IPS-18a (cell line): Measurements from ENCODE around the gene ZNF785.

ENCODE experiments used
- H3K27ac ChIP-seq: one replicate; pipeline ENCODE4 v1.5.1; 2013; ENCODE audit warnings: low read length
- H3K27me3 ChIP-seq: one replicate; pipeline ENCODE4 v1.6.1; 2013; ENCODE audit warnings: mild to moderate bottlenecking, low read length; ENCODE audit not compliant: control insufficient read depth, insufficient read depth
- H3K36me3 ChIP-seq: one replicate; pipeline ENCODE4 v1.6.1; 2013; ENCODE audit warnings: low read depth, low read length; ENCODE audit not compliant: control insufficient read depth
- H3K4me1 ChIP-seq: one replicate; pipeline ENCODE4 v1.6.1; 2013; ENCODE audit warnings: low read depth, low read length; ENCODE audit not compliant: control insufficient read depth
- H3K4me3 ChIP-seq: one replicate; pipeline ENCODE4 v1.5.1; 2013; ENCODE audit warnings: low read length
- H3K9ac ChIP-seq: one replicate; pipeline ENCODE4 v1.6.1; 2013; ENCODE audit warnings: mild to moderate bottlenecking, low read length, moderate library complexity
- H3K9me3 ChIP-seq: one replicate; pipeline ENCODE4 v1.6.1; 2013; ENCODE audit warnings: low read depth, low read length; ENCODE audit not compliant: control insufficient read depth

Gene ZNF785

DNA sequence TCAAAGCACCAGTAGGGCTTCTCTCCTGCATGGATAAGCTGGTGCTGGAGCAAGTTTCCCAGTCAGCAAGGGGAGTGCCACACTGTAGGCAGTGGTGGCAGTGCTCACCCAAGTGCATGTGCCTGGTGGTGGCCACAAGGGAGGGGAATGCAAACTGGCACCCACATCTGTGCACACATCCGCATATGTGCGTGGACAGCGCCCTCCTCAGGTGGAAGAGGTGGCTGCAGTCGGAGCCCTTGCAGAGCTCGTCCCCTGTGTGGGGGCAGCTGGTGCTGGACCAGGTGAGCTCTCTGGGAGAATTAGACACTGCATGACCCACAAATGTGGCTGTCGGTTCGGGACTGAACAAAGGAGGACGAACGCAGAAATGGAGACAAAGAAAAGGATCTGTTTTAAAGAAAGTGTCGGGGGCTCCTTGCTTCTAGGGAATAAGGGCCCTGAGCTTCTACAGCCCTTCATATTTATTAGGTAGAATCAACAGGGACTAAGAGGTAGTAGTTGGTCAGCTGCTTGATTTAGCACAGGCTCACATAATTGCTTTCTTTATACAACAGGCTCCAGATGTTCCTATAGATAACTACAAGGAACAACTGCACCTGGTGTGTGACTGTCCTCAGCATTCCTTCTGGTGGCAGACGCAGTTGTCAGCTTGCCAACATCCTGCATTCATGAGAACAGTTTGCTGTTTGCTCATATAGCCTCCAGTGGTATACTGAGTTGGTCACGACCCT lies 30.0 kb upstream of the ZNF785 start:
- no peak overlapping the region for H3K9ac ChIP-seq
- peaks cover 4% of the 10 kb centered on the region for H3K4me1 ChIP-seq
- H3K9me3 ChIP-seq: no peaks in the 10 kb centered on the region
- no peak overlapping the region for H3K4me3 ChIP-seq
- no peak overlapping the region for H3K27ac ChIP-seq
- no peaks in the 10 kb centered on the region for H3K27me3 ChIP-seq
- H3K36me3 ChIP-seq: no peaks in the 10 kb centered on the region

GRCh38 chr16:30609926-30610839 lies 24.7 kb upstream of the ZNF785 start, which contains the start of gene ZNF689:
Gene ZNF689 (minus strand): TSS chr16:30610389. CDS start chr16:30610041, 348 bp downstream.
- Histone ChIP-seq H3K9ac (peak within 1 kb of the TSS; percentile 91), H3K27me3 (no peaks in the 10 kb centered on the region), H3K4me3 (peak within 1 kb of the TSS; percentile 82), H3K27ac (peak within 1 kb of the TSS; percentile 60), H3K4me1 (peaks cover 4% of the 10 kb centered on the region), H3K36me3 (peaks cover 14% of the 10 kb centered on the region), H3K9me3 (no peaks in the 10 kb centered on the region)

- Histone ChIP-seq H3K27ac (peak overlapping the region; percentile 60), H3K9me3 (no peaks in the 10 kb centered on the region), H3K36me3 (peaks cover 23% of the 10 kb centered on the region), H3K4me3 (peak overlapping the region; percentile 82), H3K4me1 (peaks cover 4% of the 10 kb centered on the region), H3K27me3 (no peaks in the 10 kb centered on the region), H3K9ac (peak overlapping the region; percentile 91)
Observed at GRCh38 chr16:30609002-30609925, 23.8 kb upstream of the ZNF785 start.

- H3K9ac ChIP-seq: no peak overlapping the region
- no peak overlapping the region for H3K27ac ChIP-seq
- peaks cover 3% of the 10 kb centered on the region for H3K4me1 ChIP-seq
- H3K27me3 ChIP-seq: no peaks in the 10 kb centered on the region
- no peaks in the 10 kb centered on the region for H3K9me3 ChIP-seq
- peaks cover 29% of the 10 kb centered on the region for H3K36me3 ChIP-seq
- no peak overlapping the region for H3K4me3 ChIP-seq
Observed at GRCh38 chr16:30606004-30606403, 20.5 kb upstream of the ZNF785 start.

DNA sequence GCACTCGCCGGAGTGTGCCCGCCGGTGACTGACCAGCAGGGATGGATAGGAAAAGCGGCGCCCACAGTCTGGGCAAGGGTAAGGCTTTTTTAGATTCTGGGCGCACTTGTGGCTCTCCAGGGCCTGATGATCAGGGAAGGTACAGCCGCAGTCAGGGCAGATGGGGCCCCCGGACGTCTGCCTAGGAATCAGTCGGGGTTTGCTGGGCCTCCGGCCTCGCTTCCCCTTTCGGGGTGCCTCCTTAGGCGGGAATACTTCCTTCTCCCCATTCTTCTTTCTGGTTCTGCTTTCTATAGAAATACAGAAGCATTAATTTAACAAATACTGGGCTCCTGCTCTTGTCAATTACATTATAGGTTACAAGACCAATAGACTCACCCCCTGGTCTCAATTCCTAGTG lies 19.7 kb upstream of the ZNF785 start:
- H3K9ac ChIP-seq: no peak overlapping the region
- no peaks in the 10 kb centered on the region for H3K9me3 ChIP-seq
- H3K4me1 ChIP-seq: no peaks in the 10 kb centered on the region
- peaks cover 29% of the 10 kb centered on the region for H3K36me3 ChIP-seq
- H3K4me3 ChIP-seq: no peak overlapping the region
- H3K27ac ChIP-seq: no peak overlapping the region
- no peaks in the 10 kb centered on the region for H3K27me3 ChIP-seq

- no peaks in the 10 kb centered on the region for H3K4me1 ChIP-seq
- H3K9me3 ChIP-seq: no peaks in the 10 kb centered on the region
- H3K36me3 ChIP-seq: peaks cover 29% of the 10 kb centered on the region
- H3K9ac ChIP-seq: no peak overlapping the region
- no peak overlapping the region for H3K4me3 ChIP-seq
- H3K27ac ChIP-seq: no peak overlapping the region
- H3K27me3 ChIP-seq: no peaks in the 10 kb centered on the region
Observed at GRCh38 chr16:30604316-30604947, 18.9 kb upstream of the ZNF785 start.

GRCh38 chr16:30603945-30604315 lies 18.4 kb upstream of the ZNF785 start:
- Histone ChIP-seq H3K36me3 (peaks cover 29% of the 10 kb centered on the region), H3K9ac (no peak overlapping the region), H3K27me3 (no peaks in the 10 kb centered on the region), H3K27ac (no peak overlapping the region), H3K9me3 (no peaks in the 10 kb centered on the region), H3K4me3 (no peak overlapping the region), H3K4me1 (no peaks in the 10 kb centered on the region)

GRCh38 chr16:30602616-30603277 lies 17.2 kb upstream of the ZNF785 start:
- Histone ChIP-seq H3K27ac (no peak overlapping the region), H3K9me3 (no peaks in the 10 kb centered on the region), H3K9ac (no peak overlapping the region), H3K27me3 (no peaks in the 10 kb centered on the region), H3K4me3 (no peak overlapping the region), H3K36me3 (peaks cover 27% of the 10 kb centered on the region), H3K4me1 (no peaks in the 10 kb centered on the region)

DNA sequence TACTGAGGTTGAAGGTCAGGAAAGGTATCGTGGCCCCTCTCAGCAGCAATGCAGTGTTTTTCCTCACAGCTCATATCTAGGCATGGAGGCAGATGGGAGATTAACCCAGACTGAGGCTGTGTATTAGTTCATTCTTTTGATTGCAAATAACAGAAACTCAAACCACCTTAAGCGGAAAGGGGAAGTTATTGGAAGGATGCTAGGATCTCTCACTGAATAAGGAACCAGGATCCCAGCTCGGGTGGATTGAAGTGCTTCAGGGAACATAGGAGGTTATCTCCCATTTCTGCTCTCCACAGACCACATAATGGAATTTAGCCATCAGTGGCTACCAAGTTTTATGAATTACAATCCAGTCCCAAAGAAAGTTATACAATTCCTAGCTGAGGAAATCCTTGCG lies 16.5 kb upstream of the ZNF785 start:
- Histone ChIP-seq H3K4me3 (no peak overlapping the region), H3K27ac (no peak overlapping the region), H3K9ac (no peak overlapping the region), H3K4me1 (no peaks in the 10 kb centered on the region), H3K27me3 (no peaks in the 10 kb centered on the region), H3K9me3 (no peaks in the 10 kb centered on the region), H3K36me3 (peaks cover 26% of the 10 kb centered on the region)

DNA sequence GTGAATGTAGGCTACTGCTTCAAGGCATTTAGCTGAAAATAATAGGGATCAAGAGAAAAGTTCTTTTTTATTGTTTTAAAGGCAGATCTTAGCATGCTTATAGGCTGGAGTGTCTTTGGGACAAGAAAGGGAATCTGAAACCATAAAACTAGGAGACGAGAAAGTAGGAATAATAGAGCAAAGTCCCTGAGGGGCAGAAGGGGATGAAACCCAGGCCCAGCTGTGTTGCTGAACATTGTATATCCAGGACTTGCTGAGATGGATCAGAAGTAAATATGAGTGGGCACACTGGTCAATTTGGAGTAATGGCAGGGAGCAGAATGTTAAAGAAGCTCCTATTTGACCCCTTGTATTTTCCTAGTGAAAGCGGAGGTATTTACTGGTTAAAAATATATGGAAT lies 15.4 kb upstream of the ZNF785 start:
- Histone ChIP-seq H3K36me3 (peaks cover 20% of the 10 kb centered on the region), H3K27ac (no peak overlapping the region), H3K4me3 (no peak overlapping the region), H3K9ac (no peak overlapping the region), H3K9me3 (no peaks in the 10 kb centered on the region), H3K4me1 (no peaks in the 10 kb centered on the region), H3K27me3 (no peaks in the 10 kb centered on the region)
